HL-60 (cell line): ENCODE measurements around the gene ZNF77.
"Not testable (repeated sequence)": the region's sequence is repeated elsewhere in the genome, so short reads cannot be mapped to it uniquely, and the experiment has no call there.

Experiments used
- DNase-seq, 2 experiments: peaks; one replicate each; pipeline ENCODE4 v3.0.0-alpha.2; 2010 to 2020; ENCODE audit warnings: low read depth in 1 of 2, low spot score in 1 of 2
- H3K27ac ChIP-seq: fragments of 250-450 bp; sonication (Bioruptor Pico); replicated peaks from 2 replicates; pipeline ENCODE4 v1.5.1; 2020; ENCODE audit warnings: mild to moderate bottlenecking, moderate library complexity
- H3K27me3 ChIP-seq: fragments of 250-450 bp; sonication (Bioruptor Pico); 2 replicates; pipeline ENCODE4 v1.5.1; 2021; ENCODE audit warnings: mild to moderate bottlenecking, moderate library complexity; ENCODE audit not compliant: insufficient read depth, poor library complexity, severe bottlenecking
- H3K4me3 ChIP-seq: replicated peaks from 2 replicates; pipeline ENCODE4 v1.5.1; 2011; ENCODE audit warnings: mild to moderate bottlenecking, control low read depth, low read length; ENCODE audit not compliant: insufficient read depth
- CTCF ChIP-seq: IDR thresholded peaks from one replicate; pipeline ENCODE4 v1.5.1; 2011; ENCODE audit warnings: low read length, control low read depth, inconsistent platforms; ENCODE audit not compliant: insufficient read depth
- GABPA ChIP-seq: IDR thresholded peaks from 2 replicates; pipeline ENCODE4 v1.6.1; 2012; ENCODE audit warnings: low read depth
- POLR2AphosphoS5 ChIP-seq: IDR thresholded peaks from 2 replicates; pipeline ENCODE4 v1.6.1; 2012; ENCODE audit warnings: low read depth
- REST ChIP-seq: IDR thresholded peaks from 2 replicates; pipeline ENCODE4 v1.6.1; 2012; ENCODE audit warnings: low read depth; ENCODE audit not compliant: insufficient replicate concordance
- SPI1 ChIP-seq: IDR thresholded peaks from 2 replicates; pipeline ENCODE4 v1.6.1; 2012; ENCODE audit warnings: low read depth, mild to moderate bottlenecking, borderline replicate concordance

Gene ZNF77

GRCh38 chr19:2905918-2906519, 38.8 kb downstream of the ZNF77 start:
- H3K4me3 ChIP-seq = no peak overlapping the region
- DNase-seq = no peak
- H3K27ac ChIP-seq = no peak overlapping the region
- no peaks in the 10 kb centered on the region for H3K27me3 ChIP-seq
- no peak for TF ChIP-seq SPI1
- TF ChIP-seq REST = no peak
- no peak for TF ChIP-seq POLR2AphosphoS5
- no peak for TF ChIP-seq CTCF
- TF ChIP-seq GABPA = no peak

DNA sequence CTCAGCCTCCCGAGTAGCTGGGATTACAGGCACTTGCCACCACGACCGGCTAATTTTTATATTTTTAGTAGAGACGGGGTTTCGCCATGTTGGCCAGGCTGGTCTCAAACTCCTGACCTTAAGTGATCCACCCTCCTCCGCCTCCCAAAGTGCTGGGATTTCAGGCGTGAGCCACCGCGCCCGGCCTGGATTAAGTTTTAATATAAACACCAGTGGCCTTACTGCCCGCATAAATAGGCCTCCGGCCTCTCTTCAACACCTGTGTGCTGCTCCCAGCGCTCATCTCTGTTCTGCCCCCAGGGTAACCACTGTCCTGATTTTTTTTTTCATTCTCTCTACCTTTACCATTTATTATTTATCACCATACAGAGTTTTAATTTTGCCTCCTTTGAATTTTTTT, 41.4 kb downstream of the ZNF77 start:
- not testable (repeated sequence) for H3K27me3 ChIP-seq, H3K27ac ChIP-seq, H3K4me3 ChIP-seq, DNase-seq

GRCh38 chr19:2902590-2903218, 42.1 kb downstream of the ZNF77 start:
- no peak for DNase-seq
- no peak overlapping the region for H3K27ac ChIP-seq
- H3K4me3 ChIP-seq = no peak overlapping the region
- no peaks in the 10 kb centered on the region for H3K27me3 ChIP-seq
- TF ChIP-seq GABPA (no peak), CTCF (no peak), REST (no peak), SPI1 (no peak), POLR2AphosphoS5 (no peak)

GRCh38 chr19:2900296-2901252, 44.2 kb downstream of the ZNF77 start, which contains the start of gene ZNF57:
Gene ZNF57 (plus strand): TSS chr19:2900928. CDS start chr19:2901046, 118 bp downstream.
- peak within 1 kb of the TSS; percentile 38 for H3K27ac ChIP-seq
- no peaks in the 10 kb centered on the region for H3K27me3 ChIP-seq
- peak; percentile 91 to 95 for DNase-seq
- H3K4me3 ChIP-seq = peak within 1 kb of the TSS; percentile 62
- TF ChIP-seq CTCF (no peak), REST (no peak), SPI1 (no peak), GABPA (no peak), POLR2AphosphoS5 (no peak)
